Stimulated activated CD4-positive, alpha-beta T cell treated with anti-CD3 and anti-CD28 coated beads, Interleukin-12 subunit alpha, Interleukin-12 subunit beta, amount 100 ng/mL, for 4 hours (primary cell): ENCODE results near the gene COMP.

Experiments used
- DNase-seq: peaks from one replicate; pipeline ENCODE4 v3.0.0-alpha.2; 2020

The COMP gene

DNA sequence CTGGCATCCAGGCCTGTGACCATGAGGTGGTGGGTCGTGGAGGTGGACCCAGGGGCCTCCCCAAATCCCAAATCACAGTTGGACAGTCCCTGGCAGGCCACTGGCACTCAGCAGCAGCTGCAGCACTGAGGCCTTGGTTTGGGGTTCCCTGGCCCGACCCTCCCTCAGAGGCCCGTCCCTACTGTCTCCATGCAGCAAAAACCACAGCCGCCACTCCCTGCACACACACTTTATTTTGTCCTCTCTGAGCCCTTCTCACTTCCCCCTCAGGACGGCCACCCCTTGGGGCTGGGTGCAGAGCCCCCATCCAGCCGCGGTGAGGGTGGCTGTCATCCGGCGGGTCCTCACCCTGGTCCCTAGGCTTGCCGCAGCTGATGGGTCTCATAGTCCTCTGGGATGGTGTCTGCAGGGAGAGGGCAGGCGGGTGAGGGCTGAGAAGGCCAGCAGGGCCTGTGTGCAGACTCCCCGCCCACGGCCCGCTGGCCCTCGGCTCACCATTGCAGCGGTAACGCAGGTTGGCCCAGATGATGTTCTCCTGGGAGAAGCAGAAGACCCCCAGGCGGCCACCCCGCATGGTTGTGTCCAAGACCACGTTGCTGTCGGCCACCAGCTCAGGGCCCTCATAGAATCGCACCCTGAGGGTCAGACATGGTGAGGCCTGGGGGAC, 8.4 kb downstream of the COMP start:
- no peak for DNase-seq

DNA sequence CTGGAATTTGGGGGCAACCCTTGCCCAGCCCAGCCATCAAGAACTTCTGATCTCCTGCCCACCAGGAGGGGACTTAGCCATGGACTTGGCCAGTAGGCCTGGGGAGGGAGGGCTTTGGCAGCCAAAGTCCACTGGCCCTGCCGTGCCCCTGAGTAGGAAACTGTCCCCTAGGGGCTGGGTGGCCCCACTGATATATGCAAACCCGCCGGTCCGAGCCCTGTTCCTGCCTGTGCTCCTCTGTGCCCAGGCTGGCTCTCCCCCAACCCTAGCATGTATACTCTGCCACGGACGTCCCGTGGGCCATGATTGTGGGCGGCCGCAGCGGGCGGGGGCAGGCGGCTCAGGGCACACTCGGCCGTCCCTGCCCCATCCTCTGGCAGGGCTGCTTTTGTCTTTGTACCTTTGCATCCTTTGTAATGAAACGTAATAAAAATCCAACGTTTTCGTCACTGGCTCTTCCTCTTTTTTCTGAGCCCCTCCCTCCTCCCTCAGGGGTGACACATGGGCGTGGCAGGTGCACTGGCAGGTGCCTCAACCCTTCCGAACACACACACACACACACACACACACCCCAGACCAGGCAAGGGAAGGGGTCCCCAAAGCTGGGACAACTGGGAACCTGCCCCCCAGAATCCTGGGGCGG, 9.1 kb downstream of the COMP start:
- DNase-seq, result no peak

DNA sequence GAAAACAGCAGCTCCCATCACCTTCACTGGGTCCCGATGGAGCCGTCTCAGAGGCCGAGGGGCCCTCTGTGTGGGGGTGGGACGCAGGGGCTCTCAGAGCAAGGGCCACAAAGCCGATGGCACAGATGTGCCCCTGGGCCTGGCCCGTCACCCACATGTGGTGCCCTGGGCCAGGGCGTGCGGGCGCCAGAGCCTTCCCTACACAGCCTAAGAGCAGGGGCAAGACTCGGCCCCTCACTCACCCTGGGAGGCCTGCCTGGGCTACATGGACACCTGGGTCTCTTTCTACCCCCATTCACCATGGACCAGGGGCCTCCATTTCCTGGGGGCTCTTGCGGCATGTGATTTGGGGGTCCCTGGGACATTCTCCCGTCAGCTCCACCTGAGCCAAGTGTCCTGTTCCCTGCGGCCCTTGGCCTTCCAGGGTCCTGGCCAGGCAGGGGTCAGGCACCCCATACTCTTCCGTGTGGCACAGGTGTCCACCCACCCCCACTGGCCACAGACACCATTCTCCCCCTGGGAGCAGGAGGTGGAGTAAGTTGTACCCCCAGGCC, 10.0 kb downstream of the COMP start:
- no peak for DNase-seq

DNA sequence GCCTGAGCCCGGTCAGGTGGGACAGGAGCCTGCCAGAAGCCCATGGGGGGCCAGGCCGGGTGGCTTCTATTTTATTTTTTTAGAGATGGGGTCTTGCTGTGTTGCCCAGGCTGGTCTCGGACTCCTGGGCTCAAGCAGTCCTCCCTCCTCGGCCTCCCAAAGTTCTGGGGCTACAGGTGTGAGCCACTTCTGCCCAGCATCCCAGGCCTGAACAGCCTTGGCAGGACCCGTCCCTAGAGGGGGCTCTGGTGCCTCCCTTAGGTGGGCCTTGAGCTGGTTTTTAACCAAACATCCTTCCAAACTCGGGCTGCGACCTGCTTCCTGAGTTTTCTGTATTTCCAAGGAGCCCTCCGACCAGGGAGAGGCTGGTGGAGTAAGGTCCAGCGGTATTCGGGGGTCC, 10.5 kb downstream of the COMP start:
- DNase-seq, result no peak

DNA sequence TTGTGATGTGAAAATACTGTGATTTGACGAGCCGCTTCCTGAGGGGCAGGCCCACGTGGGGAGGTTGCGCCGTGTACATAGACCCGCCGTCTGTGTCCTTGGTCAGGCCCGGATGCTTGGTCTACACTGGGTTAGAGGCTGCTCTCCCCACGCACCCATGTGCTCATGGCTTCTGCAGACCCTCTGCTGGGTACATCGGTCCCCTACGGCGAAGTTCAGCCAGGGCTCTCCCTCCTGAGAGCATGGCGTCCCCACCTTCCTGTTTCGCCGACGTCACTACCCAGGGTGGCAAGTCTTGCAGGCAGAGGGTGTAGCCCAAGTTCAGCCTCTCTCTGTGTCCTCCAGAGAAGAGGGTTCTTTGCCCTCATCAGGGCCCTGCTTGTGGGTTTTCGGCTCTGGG, 11.0 kb downstream of the COMP start:
- DNase-seq, result no peak

DNA sequence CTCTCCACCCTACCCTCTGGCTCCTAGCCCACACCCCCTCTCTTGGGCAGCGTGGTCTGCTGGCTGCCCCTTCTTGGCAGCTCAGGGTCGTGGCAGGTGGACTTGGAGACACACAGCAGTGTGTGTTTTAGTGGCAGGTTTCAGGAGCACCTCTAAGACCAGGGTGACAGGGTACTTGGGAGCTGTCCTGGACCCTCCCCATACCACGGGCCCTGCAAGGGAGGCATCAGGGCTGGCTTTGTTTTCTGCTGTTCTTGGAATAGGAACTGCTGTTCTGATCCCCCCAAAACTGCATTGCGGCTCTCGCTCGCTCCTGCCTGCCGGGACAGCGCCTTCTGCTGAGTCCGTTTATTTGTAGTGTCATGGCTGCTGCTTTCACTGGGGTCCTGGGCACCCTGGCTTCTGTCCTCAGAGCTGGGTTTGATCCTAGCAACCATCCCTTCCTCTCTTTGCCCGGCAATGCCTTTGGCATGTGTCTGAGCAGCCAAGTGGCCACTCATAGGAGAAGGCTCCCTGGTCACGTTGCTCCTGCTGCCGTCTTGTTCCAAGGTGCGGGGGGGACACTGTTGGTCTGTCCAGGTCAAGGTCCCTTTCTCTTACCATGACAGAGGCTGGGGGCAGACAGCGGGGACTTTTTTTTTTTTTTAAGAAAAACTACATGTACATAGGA, 12.1 kb downstream of the COMP start:
- DNase-seq, result no peak

DNA sequence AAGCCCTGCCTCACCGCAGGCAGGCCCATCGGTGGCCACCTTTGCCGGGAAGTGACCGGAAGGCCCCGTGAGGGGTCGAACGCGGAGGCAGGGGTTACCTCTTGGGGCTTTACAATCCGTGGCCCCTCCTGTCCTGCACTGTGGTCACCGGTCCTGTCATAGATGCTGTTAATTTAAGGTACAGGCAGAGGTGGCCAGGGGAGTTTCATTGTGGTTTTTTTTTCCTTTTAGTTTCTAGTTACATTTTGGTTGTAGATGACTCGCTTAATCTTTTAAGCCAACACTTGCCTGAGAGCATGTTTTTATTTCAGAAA, 13.1 kb downstream of the COMP start:
- no peak for DNase-seq

DNA sequence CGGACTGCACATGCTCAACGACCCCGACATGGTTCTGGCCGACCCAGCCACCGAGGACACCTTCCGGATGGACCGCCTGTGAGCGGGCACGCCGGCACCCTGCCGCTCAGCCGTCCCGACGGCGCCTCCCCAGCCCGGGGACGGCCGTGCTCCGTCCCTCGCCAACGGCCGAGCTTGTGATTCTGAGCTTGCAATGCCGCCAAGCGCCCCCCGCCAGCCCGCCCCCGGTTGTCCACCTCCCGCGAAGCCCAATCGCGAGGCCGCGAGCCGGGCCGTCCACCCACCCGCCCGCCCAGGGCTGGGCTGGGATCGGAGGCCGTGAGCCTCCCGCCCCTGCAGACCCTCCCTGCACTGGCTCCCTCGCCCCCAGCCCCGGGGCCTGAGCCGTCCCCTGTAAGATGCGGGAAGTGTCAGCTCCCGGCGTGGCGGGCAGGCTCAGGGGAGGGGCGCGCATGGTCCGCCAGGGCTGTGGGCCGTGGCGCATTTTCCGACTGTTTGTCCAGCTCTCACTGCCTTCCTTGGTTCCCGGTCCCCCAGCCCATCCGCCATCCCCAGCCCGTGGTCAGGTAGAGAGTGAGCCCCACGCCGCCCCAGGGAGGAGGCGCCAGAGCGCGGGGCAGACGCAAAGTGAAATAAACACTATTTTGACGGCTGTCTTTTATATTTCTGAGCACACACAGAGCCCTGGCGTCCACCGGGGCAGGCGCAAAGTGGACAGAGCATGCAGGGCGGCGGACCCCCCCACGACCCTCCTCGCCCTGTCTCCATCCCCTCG, 13.6 kb downstream of the COMP start:
- no peak for DNase-seq

DNA sequence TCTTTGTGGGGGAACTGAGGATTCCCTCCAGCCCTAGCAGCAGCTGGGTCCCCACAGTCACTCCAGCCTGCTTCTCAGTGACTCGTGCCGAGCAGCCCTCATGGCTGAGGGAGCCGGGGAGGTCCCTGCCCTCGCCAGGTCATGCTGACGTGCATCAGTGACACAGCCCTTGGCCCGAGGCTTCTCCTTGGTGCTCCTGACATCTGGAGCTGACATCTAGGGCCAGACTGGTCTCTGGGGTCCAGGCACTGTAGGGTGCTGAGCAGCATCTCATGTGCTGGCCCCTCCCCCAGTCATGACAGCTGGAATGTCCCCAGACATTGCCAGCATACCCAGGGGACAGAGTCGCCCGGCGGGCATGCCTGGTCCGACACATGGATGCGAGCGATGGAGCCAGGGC, 14.4 kb downstream of the COMP start:
- DNase-seq, result no peak

DNA sequence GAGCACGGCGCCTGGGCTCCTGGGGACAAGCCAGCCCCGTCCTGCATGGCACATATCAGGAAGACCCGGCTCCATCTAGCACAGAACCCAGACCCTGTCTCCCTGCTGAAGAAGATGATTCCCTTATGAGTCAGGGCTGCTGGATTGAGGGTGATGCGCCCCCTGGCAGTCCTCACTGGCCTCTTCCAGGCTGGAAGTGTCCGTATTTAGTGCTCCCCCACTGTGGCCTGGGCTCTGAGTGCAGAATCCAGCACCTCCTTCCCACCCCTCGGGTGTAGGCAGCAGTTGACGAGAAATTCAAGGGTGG, 14.9 kb downstream of the COMP start:
- no peak for DNase-seq

DNA sequence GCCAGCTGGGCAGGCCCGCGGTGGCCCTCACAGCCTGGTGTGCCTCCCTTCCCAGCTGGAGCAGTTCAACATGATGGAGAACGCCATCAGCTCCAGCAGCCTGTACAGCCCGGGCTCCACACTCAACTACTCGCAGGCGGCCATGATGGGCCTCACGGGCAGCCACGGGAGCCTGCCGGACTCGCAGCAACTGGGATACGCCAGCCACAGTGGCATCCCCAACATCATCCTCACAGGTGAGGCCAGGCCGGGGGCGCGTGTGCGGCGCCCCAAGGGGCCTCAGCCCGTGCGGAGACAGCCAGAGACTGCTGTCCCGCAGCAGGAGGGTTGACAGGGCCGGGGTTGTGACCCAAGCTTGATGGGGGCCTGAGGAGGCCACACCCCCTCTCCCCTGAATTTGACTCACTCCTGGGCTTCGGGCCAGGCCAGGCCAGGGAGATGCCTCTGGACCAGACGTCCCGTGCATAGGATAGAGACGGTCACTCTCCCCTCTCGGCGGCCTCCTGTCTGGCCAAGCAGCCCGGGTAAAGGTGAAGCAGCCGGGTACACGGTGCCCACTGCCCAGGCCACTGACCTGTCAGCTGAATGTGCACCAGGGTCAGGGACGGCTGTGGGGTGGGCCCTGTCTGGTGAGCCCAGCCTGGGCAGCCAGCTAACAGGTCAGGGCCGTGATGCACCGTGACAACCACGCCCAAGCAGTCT, 15.4 kb downstream of the COMP start:
- no peak for DNase-seq

DNA sequence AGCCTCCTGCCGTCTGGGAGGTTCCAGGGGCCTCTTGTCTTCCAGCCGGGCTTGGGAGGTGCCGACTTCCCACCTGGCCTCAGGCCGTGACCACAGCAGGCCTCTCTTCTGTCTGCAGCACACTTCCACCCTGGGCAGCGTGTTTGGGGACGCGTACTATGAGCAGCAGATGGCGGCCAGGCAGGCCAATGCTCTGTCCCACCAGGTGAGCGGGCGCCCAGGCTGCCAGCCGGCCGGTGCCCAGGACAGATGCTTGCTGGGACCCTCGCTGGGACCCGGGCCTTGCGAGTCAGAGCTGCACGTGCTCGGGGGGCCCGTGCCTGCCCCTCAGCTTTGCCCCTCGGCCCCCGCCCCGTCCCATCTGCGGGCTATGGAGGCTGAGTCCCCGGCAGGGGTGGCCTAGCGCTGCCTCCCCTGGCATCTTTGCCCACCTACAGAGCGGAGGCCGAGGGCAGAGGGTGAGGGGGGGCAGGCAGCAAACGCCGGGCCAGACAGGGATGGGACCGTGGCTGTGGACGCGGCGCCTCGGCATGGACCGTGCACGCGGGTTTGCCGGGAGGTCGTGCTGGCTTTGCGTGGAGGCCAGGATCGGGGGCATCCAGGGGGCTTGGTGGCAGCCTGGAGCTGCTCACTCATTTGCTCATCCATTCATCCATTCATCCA, 16.2 kb downstream of the COMP start:
- no peak for DNase-seq

DNA sequence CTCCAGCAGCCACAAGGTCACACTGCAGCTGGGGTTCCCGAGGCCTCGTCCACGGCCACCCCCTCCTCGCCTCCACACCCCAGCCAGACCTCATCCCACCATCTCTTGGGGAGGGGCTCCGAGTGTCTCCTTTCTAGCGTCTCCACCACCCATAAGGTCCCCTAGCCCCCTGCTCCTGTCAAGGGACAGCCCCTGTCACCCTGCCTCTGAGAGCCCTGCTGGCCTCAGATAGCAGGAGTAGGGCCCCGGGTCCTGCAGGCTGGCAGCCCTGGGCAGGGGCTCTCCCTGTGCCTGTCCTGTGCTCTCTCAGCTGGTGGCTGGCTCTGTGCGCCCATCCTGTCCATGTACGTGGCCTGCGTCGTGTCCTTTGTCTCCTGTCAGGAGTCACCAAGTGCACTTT, 17.0 kb downstream of the COMP start:
- no peak for DNase-seq

DNA sequence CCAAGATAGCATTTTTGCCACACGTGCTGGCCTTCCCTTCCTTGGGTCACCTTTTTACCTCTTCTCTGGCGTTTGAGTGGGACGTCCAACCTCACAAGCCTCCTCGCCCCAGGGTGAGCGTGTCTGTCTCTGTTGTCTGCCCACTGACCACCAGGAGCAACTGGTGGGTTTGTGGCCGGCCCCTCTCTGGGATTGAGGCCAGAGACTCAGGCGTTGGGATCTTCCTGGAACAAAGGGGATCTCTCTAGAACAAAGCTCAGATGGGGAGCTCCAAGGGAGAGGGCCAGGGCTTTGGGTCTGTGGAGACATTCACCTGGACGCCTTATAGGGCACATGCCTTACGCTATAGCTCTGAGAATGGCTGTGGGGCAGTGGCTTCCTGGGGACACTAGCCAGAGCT, 17.4 kb downstream of the COMP start:
- no peak for DNase-seq

DNA sequence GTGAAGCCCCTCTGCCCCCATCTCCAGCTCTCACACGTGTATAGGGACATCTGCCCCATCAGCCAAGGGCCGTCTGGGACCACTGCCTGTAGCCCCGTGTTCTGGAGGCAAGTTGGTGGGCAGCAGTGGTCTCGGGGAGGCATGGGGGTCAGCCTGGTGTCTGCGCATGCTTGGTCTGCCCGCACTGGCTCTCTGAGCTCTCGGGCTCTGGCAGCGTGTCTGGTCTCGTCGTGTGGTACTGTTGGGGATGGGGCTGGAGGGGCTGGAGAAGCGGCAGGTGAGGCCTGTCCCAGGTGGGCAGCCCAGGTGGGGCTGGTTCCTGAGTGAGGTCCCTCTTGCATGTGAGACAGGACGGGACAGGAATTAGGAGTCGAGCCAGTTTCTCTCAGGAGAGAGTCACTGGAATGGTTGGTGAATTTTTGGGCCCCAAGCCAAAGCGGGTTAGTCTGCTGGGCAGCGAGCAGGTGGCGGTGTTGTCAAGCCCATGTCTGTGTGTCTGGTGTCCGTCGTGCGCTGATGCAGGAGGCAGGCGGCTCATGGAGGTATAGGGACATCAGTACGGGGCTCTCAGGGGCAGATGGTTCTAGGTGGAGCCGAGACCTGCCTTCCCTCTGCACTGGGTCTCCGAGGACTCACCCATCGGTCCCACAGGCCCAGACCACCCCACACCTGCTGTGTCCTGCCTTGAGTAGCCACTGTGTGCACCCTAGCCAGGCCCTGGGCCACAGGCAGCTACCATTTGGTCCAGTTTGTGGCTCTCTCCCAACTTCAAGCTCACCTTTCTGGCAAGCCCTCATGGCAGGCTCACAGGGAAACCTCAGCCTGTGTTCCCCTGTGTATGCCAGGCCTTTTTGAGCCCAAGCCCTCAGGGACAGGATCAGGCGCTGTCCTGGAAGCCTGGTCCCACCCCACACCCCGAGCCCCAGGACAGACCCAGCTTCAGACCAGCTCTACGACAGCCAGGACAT, 18.2 kb downstream of the COMP start:
- no peak for DNase-seq

DNA sequence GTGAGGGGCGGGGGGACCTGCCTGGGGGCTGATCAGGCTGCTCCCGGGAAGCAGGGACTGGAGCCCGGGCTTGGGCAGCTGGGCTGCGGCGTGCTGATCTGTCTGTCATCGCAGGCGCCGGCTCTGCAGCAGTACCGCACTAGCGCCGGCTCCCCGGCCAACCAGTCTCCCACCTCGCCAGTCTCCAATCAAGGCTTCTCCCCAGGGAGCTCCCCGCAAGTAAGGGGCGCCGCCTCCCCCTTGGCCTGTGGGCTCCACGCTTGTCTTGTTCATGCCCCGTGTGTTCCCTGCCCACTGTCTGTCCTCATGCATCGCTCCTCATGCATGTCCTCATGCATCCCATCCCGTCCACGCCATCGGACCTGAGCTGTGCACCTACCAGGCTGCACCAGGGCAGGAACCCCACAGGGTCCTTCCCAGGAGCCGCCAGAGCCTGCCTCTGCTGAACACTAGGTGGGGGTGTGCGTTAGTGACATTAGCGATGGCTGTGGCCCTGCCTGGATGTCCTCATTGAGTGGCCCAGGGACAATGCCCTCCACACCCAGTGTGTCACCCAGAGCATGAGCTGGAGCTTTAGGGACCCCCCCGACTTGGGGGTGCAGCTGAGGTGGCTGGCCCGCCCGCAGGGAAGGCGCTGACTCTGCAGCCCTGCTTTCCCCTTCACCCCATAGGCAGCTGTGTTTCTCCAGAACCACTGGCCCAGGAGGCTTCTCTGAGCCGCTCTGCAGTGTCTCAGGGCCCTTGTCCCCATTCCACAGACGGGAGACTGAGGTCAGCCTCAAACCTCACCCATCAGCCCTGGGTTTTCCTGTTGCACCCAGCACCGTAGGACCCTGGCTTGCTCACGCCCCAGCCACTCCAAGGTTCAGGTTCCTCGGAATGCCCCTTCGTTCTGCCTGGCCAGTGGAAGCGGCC, 19.5 kb downstream of the COMP start:
- DNase-seq, result no peak

DNA sequence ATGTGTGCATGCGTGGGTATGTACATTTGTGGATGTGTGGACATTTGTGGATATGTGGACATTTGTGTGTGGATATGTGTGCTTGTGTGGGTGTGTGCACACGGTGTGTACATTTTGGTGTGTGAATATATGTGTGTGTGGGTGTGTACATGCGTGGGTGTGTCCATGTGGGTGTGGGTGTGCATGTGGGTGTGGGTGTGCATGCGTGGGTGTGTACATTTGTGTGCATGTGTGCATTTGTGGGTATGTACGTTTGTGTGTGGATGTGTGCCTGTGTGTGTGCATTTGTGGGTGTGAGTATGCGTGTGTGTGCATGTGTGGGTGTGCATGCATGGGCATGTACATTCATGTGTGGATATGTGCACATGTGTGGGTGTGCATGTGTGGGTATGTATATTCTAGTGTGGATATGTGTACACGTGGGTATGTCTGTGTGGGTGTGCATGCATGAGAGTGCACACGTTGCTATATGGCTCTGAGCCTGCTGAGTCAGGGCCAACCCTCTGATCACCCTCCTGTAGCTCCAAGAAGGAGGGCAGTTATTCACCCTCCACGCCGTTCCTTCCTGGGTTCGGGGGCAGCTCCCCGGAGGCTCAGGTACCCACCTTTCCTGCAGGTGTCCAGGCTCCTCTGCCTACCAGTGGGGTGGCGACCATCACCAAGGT, 20.3 kb downstream of the COMP start:
- DNase-seq, result no peak

DNA sequence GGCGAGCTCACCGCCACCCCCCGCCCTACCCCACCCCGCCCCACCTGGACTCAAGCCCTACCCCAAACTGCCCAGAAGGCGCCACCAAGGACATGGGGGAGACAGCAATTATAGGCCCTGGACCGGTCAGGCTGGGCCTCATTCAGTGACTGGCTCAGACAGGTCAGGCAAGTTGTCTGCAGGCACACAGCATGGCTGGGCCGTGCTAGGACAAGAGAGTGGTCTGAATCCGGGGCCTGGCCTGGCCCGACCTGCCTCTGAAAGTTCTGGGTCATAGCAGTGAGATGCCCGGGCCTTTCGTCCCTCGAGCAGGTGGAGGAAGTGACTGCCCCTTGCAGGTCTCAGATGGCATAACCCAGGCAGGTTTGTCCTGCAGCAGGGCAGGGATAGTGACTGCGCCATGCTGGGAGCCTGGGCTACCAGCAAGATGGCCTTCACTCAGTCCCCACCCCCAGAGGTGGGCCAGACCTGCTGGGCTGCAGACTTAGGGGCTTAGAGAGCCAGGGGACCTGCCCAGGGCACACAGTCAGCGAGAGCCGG, 21.0 kb downstream of the COMP start:
- no peak for DNase-seq
